HFF-Myc (cell line): ENCODE data around the gene COX18.

ENCODE experiments used
- DNase-seq: peaks from one replicate; pipeline ENCODE4 v3.0.0-alpha.2; 2011; ENCODE audit warnings: low read depth; ENCODE audit errors: extremely low read depth
- H3K4me3 ChIP-seq: replicated peaks from 2 replicates; pipeline ENCODE4 v1.5.1; 2011; ENCODE audit warnings: low read depth, mild to moderate bottlenecking, control low read depth, low read length
- TF ChIP-seq, protein P1 (sequence below): IDR thresholded peaks from 2 replicates; pipeline ENCODE4 v1.5.1; 2012; ENCODE audit warnings: mild to moderate bottlenecking, low read depth, low read length, control low read depth; ENCODE audit errors: missing control alignments

Gene COX18

GRCh38 chr4:73034896-73035295 is 34.6 kb downstream of the COX18 start:
- no peak overlapping the region for H3K4me3 ChIP-seq
- TF ChIP-seq, protein P1, sequence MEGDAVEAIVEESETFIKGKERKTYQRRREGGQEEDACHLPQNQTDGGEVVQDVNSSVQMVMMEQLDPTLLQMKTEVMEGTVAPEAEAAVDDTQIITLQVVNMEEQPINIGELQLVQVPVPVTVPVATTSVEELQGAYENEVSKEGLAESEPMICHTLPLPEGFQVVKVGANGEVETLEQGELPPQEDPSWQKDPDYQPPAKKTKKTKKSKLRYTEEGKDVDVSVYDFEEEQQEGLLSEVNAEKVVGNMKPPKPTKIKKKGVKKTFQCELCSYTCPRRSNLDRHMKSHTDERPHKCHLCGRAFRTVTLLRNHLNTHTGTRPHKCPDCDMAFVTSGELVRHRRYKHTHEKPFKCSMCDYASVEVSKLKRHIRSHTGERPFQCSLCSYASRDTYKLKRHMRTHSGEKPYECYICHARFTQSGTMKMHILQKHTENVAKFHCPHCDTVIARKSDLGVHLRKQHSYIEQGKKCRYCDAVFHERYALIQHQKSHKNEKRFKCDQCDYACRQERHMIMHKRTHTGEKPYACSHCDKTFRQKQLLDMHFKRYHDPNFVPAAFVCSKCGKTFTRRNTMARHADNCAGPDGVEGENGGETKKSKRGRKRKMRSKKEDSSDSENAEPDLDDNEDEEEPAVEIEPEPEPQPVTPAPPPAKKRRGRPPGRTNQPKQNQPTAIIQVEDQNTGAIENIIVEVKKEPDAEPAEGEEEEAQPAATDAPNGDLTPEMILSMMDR: no peak
- no peak for DNase-seq

- DNase-seq: no peak
- TF ChIP-seq, protein P1: no peak
- no peak overlapping the region for H3K4me3 ChIP-seq
Observed at GRCh38 chr4:73028621-73029020, 40.9 kb downstream of the COX18 start.

DNA sequence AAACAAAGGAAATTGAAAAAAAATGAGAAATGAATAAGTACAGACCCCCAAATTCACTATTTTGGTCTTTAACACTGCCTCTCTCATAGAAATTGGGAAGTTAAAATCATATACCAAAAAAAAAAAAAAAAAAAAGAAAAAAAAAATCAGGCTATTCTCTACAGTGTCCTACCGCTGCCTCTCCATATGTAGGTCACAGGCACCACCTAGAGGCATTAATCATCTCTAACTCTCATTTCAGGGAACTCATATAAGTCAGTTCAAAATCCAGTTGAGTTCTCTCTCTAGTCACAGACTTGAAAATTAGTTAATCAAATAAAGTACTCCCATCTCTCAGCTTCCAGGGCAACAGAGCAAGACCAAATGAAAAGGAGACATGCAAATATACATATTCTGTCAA is 47.9 kb downstream of the COX18 start:
- TF ChIP-seq, protein P1: peak; percentile 25
- no peak overlapping the region for H3K4me3 ChIP-seq
- DNase-seq: no peak

DNA sequence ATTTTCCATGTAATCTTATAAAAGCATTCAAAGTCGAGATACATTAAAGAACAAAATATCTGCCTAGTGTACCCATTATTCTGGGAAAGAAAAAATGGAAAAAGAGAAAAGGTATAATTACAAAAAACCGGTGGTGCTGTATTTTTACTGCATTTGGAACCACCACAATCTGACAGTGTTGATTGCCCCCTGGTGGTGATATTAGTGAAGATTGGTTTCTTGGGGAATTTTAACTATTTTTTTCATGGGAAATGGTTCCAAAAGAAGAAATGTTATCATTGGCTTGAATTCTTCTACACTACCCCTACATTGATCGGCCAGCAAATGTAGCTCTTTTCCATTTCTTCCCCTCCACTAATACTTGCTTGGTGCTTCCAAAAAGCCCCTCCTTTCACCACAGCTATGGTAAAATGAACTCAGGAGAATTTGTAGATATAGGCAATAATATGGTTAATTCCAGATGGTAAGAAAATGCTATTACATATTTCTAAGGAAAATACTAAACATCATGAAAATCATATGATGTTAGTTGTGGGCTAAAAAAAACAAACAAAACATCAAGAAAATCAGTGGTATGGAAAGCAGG is 50.0 kb downstream of the COX18 start:
- H3K4me3 ChIP-seq: no peak overlapping the region
- TF ChIP-seq, protein P1: peak; percentile 48
- DNase-seq: no peak

DNA sequence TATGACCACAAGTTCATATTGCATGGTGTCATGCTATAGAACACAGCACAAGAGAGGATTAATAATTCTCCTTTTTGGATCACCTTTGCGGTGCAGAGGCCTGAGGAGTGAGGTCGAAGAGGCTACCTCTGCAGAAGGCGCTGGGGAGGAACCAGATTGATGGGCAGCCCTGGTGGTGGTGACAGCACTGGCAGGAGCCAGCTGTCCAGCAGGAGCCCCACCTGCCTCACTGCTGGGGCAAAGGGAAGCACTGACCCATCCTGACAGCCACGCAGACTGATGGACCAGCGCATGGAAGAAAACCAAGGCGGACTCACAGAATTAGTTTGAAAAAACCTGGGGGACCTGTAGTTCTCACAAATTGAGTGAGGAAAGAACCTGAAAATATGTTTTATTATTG is 50.9 kb downstream of the COX18 start:
- H3K4me3 ChIP-seq: no peak overlapping the region
- DNase-seq: no peak
- TF ChIP-seq, protein P1: no peak

DNA sequence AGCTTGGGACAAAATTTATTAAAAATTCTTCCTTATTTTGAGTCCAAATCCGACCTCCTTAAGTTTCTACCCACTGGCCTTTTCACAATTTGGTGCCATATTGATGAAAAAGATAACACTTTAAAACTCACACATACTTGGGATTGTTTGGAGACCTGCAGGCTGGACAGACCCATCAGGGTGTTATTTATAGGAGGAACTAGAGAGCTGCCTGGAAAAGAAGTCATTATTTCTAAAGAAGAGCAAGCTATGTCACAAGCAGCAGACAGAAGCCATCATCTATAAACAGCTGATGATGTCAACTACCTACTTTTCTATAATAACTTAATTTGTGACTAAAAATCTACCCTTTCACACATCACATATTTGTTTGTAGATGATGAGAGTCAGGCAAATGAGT is 56.2 kb downstream of the COX18 start:
- DNase-seq: no peak
- no peak overlapping the region for H3K4me3 ChIP-seq
- TF ChIP-seq, protein P1: no peak

GRCh38 chr4:73012673-73013072 is 56.8 kb downstream of the COX18 start:
- no peak for DNase-seq

More at GRCh38 chr4:73012673-73013072, 56.8 kb downstream of the COX18 start:
- TF ChIP-seq, protein P1: no peak
- H3K4me3 ChIP-seq: no peak overlapping the region
